22Rv1 (cell line): ENCODE measurements around the gene SMCHD1.

Experiments used
- CTCF ChIP-seq: fragments of 450-650 bp; IDR thresholded peaks from 2 replicates; pipeline ENCODE4 v1.5.1; 2017; ENCODE audit warnings: mild to moderate bottlenecking
- ZFX ChIP-seq: fragments of 450-650 bp; IDR thresholded peaks from 2 replicates; pipeline ENCODE4 v1.6.1; 2017; ENCODE audit warnings: antibody characterized with exemption, borderline replicate concordance

- TF ChIP-seq CTCF (no peak), ZFX (no peak)
These were observed 32.0 kb downstream of the SMCHD1 start for GRCh38 chr18:2687390-2688001.
